GM23338 (cell line): ENCODE measurements around the gene FGF4.

Experiments used
- CTCF ChIP-seq, 2 experiments: fragments of 200-600 bp in 1 of 2; sonication (generic) in 1 of 2; conservative IDR thresholded peaks; 2 replicates each; pipeline versions ENCODE4 v1.5.1 to v1.6.1; 2016 to 2017; ENCODE audit warnings: antibody characterized with exemption in 2 of 2, low read depth in 2 of 2, mild to moderate bottlenecking in 2 of 2, moderate library complexity in 1 of 2
- EZH2 ChIP-seq: fragments of 200-600 bp; sonication (generic); IDR thresholded peaks from one replicate; pipeline ENCODE4 v1.8.0; 2017; ENCODE audit warnings: antibody characterized with exemption, mild to moderate bottlenecking, low read depth; ENCODE audit not compliant: unreplicated experiment
- EZH2phosphoT487 ChIP-seq: fragments of 200-600 bp; sonication (generic); IDR thresholded peaks from one replicate; pipeline ENCODE4 v1.8.1; 2018; ENCODE audit warnings: antibody characterized with exemption; ENCODE audit not compliant: unreplicated experiment
- NANOG ChIP-seq: IDR thresholded peaks from 2 replicates; pipeline ENCODE4 v1.6.1; 2016; ENCODE audit warnings: antibody characterized with exemption, borderline replicate concordance
- POLR2AphosphoS5 ChIP-seq: IDR thresholded peaks from 2 replicates; pipeline ENCODE4 v1.6.1; 2016; ENCODE audit warnings: antibody characterized with exemption, low read depth
- REST ChIP-seq: IDR thresholded peaks from one replicate; pipeline ENCODE4 v1.6.1; 2018; ENCODE audit warnings: antibody characterized with exemption; ENCODE audit not compliant: unreplicated experiment
- STAT1 ChIP-seq: IDR thresholded peaks from one replicate; pipeline ENCODE4 v1.6.1; 2016; ENCODE audit warnings: antibody characterized with exemption; ENCODE audit not compliant: unreplicated experiment
- ZNF114 ChIP-seq: fragments of 250-450 bp; sonication (Bioruptor Pico); IDR thresholded peaks from 2 replicates; pipeline ENCODE4 v1.5.0; 2020; ENCODE audit warnings: mild to moderate bottlenecking, moderate library complexity
- ZNF331 ChIP-seq: fragments of 250-450 bp; sonication (Bioruptor Pico); IDR thresholded peaks from 2 replicates; pipeline ENCODE4 v1.5.0; 2020; ENCODE audit warnings: low read depth, mild to moderate bottlenecking, moderate library complexity
- ZNF462 ChIP-seq: fragments of 250-450 bp; sonication (Bioruptor Pico); IDR thresholded peaks from 2 replicates; pipeline ENCODE4 v1.5.0; 2020; ENCODE audit warnings: mild to moderate bottlenecking, moderate library complexity

- peak; percentile 63 to 74 for TF ChIP-seq CTCF (conservative IDR thresholded peaks at IDR 0.05; ENCODE audit: low read depth in 2 of 2)
- no peak for TF ChIP-seq EZH2phosphoT487
- TF ChIP-seq POLR2AphosphoS5 = no peak
- TF ChIP-seq EZH2 = no peak
- TF ChIP-seq REST = no peak
- TF ChIP-seq STAT1 = no peak
- TF ChIP-seq ZNF114 (CRISPR knock-in tag) = no peak
- no peak for TF ChIP-seq ZNF331 (CRISPR knock-in tag)
- TF ChIP-seq NANOG = no peak
- no peak for TF ChIP-seq ZNF462
Observed at GRCh38 chr11:69721745-69722144, 53.4 kb downstream of the FGF4 start.
